ENCODE results near the gene PRKCH. TPM values are rescaled to one million over a fixed set of nuclear protein-coding genes. Genes with fewer than 3 reads are reported as not detected.

PRKCH gene
- total and polyA plus RNA-seq, 2 experiments from 2014 or later: 2.4 to 3.5 TPM

- DNase-seq: peak; percentile 35
- H3K9me3 ChIP-seq (ENCODE audit: low read depth): no peaks in the 10 kb centered on the region
- peak overlapping the region; percentile 17; the same call in 1 of the 2 replicates for H3K9ac ChIP-seq
- H3K27me3 ChIP-seq (replicated peaks; ENCODE audit: insufficient read depth): no peaks in the 10 kb centered on the region
- H3K9me2 ChIP-seq (ENCODE audit: insufficient read depth): no peaks in the 10 kb centered on the region
- peaks cover 75% of the 10 kb centered on the region for H3K79me2 ChIP-seq (ENCODE audit: insufficient read depth)
- H3F3A ChIP-seq (ENCODE audit: insufficient read depth): peaks cover 68% of the 10 kb centered on the region
- H3K27ac ChIP-seq: peak overlapping the region; percentile 81
- TF ChIP-seq EZH2phosphoT487 (IDR thresholded peaks at IDR 0.05; ENCODE audit: insufficient read depth, low read depth) (no peak), EZH2 (IDR thresholded peaks at IDR 0.05; ENCODE audit: insufficient read depth, poor library complexity, severe bottlenecking) (no peak)
- peak overlapping the region; percentile 10 for H3K4me2 ChIP-seq (ENCODE audit: unreplicated experiment)
- in situ Hi-C loops (cut with MboI): no loop called here
- H3K36me3 ChIP-seq (ENCODE audit: low read depth): no peaks in the 10 kb centered on the region
- H2AFZ ChIP-seq: peak overlapping the region; percentile 58
- peaks cover 78% of the 10 kb centered on the region for H3K4me1 ChIP-seq (ENCODE audit: insufficient read depth)
- H3K4me3 ChIP-seq: no peak overlapping the region
- WGBS, 2 experiments (ENCODE audit: low coverage in 1 of 2, low lambda C conversion rate in 2 of 2, missing lambda C conversion rate in 2 of 2): 40 to 43% methylated on average over 2 of the region's 2 CpGs
- no peaks in the 10 kb centered on the region for H4K20me1 ChIP-seq (ENCODE audit: insufficient read depth)
Measured at GRCh38 chr14:61577506-61577931, 256.1 kb downstream of the PRKCH start.

DNA sequence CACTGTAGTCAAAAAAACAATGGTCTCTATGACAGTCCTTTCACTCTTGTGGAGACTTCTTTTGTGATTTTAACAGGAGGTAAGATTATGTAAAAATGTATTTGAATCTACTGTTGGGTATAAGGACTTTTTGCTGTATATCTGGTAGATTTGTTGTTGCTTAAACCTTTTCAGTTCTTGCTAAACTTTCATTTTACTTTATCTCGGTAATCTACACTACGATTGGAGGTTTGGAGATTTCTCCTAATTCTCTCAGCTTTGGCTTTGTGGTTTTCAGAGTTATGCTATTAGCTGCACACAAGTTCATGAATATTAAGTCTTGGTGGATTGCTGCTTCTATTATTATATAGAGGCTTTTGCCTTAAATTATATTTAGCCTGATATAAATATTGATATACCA lies 257.4 kb downstream of the PRKCH start:
- H3K27me3 ChIP-seq (replicated peaks; ENCODE audit: insufficient read depth): no peaks in the 10 kb centered on the region
- H3K27ac ChIP-seq: 0 out of 2 replicates have a peak overlapping the region, but pooled peaks have one; percentile 81
- no peak overlapping the region for H3K9ac ChIP-seq
- H3K9me2 ChIP-seq (ENCODE audit: insufficient read depth): no peaks in the 10 kb centered on the region
- no peaks in the 10 kb centered on the region for H3K36me3 ChIP-seq (ENCODE audit: low read depth)
- no peaks in the 10 kb centered on the region for H4K20me1 ChIP-seq (ENCODE audit: insufficient read depth)
- no peak overlapping the region for H3K4me3 ChIP-seq
- peak overlapping the region; percentile 25 for H3K4me2 ChIP-seq (ENCODE audit: unreplicated experiment)
- DNase-seq: peak; percentile 17
- peaks cover 67% of the 10 kb centered on the region for H3F3A ChIP-seq (ENCODE audit: insufficient read depth)
- no peaks in the 10 kb centered on the region for H3K9me3 ChIP-seq (ENCODE audit: low read depth)
- H3K4me1 ChIP-seq (ENCODE audit: insufficient read depth): peaks cover 77% of the 10 kb centered on the region
- WGBS, 2 experiments (ENCODE audit: low coverage in 1 of 2, low lambda C conversion rate in 2 of 2, missing lambda C conversion rate in 2 of 2): 86 to 89% methylated on average over 2 of the region's 2 CpGs
- TF ChIP-seq EZH2phosphoT487 (IDR thresholded peaks at IDR 0.05; ENCODE audit: insufficient read depth, low read depth) (no peak), EZH2 (IDR thresholded peaks at IDR 0.05; ENCODE audit: insufficient read depth, poor library complexity, severe bottlenecking) (no peak)
- in situ Hi-C loops (cut with MboI): no loop called here
- peak overlapping the region; percentile 30; the same call in 1 of the 2 replicates for H2AFZ ChIP-seq
- H3K79me2 ChIP-seq (ENCODE audit: insufficient read depth): peaks cover 77% of the 10 kb centered on the region

DNA sequence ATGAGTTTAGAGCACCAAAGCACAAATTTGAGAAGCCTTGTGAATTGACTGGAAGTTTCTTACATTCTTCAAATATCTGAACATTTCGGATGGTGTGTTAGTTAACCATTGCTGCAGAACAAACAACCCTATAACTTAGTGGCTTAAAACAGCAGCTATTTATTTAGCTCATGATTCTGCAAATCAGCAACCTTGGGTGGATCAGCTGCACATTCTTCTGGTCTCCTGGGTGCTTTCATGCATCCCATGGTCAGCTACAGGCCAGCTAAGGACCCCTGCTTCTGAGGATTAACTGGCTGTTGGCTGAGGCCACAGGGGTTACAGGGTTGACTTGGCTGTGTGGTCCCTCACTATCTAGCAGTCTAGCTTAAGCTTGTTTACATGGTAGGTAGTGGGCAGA lies 260.0 kb downstream of the PRKCH start:
- H3K9me2 ChIP-seq (ENCODE audit: insufficient read depth): no peaks in the 10 kb centered on the region
- H3K27ac ChIP-seq: no peak overlapping the region
- WGBS, 2 experiments (ENCODE audit: low coverage in 1 of 2, low lambda C conversion rate in 2 of 2, missing lambda C conversion rate in 2 of 2): 83 to 100% methylated on average over 1 of the region's 1 CpG
- H3F3A ChIP-seq (ENCODE audit: insufficient read depth): peaks cover 67% of the 10 kb centered on the region
- TF ChIP-seq EZH2 (IDR thresholded peaks at IDR 0.05; ENCODE audit: insufficient read depth, poor library complexity, severe bottlenecking) (no peak), EZH2phosphoT487 (IDR thresholded peaks at IDR 0.05; ENCODE audit: insufficient read depth, low read depth) (no peak)
- DNase-seq: no peak
- H2AFZ ChIP-seq: no peak overlapping the region
- H3K4me3 ChIP-seq: no peak overlapping the region
- in situ Hi-C loops (cut with MboI): no loop called here
- no peaks in the 10 kb centered on the region for H3K36me3 ChIP-seq (ENCODE audit: low read depth)
- no peaks in the 10 kb centered on the region for H3K9me3 ChIP-seq (ENCODE audit: low read depth)
- no peak overlapping the region for H3K4me2 ChIP-seq (ENCODE audit: unreplicated experiment)
- H3K9ac ChIP-seq: no peak overlapping the region
- H3K27me3 ChIP-seq (replicated peaks; ENCODE audit: insufficient read depth): no peaks in the 10 kb centered on the region
- H3K79me2 ChIP-seq (ENCODE audit: insufficient read depth): peaks cover 72% of the 10 kb centered on the region
- peaks cover 77% of the 10 kb centered on the region for H3K4me1 ChIP-seq (ENCODE audit: insufficient read depth)
- no peaks in the 10 kb centered on the region for H4K20me1 ChIP-seq (ENCODE audit: insufficient read depth)

DNA sequence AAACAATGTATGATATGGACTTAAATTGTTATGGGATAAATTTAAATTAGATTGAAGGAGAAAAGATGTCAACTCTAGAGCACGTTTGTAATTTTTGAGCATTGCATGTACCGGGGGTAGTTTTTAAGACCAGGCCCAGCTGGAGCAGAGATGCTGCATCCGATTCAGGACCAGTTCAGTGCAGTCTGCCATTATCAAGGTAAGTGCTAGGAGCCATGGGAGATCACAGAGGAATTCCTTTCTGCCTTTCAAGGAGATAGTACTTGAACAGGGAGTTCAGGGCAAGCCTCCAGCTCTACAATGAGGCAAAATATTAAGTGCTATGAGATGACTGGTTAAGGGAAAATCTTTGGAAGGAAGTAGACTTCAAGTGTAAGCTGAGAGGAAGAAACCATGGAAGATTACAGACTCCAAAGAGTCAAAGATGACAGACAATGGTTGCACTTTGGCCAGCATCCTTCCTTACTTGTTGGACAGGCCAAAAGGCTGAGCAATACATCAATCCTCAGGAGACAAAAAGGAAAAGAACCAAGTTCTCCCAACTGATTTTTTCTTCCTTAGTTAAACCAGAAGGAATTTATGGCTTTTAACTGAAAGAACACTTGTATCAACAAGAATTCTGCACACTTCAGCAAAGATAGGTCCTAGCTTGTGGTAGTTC lies 260.7 kb downstream of the PRKCH start:
- Histone ChIP-seq H3K4me3 (no peak overlapping the region), H3K36me3 (ENCODE audit: low read depth) (no peaks in the 10 kb centered on the region), H3K4me1 (ENCODE audit: insufficient read depth) (peaks cover 76% of the 10 kb centered on the region), H3K79me2 (ENCODE audit: insufficient read depth) (peaks cover 68% of the 10 kb centered on the region), H3K27me3 (replicated peaks; ENCODE audit: insufficient read depth) (no peaks in the 10 kb centered on the region), H3K4me2 (ENCODE audit: unreplicated experiment) (peak overlapping the region; percentile 33), H3K27ac (peak overlapping the region; percentile 97), H3K9me2 (ENCODE audit: insufficient read depth) (no peaks in the 10 kb centered on the region), H3F3A (ENCODE audit: insufficient read depth) (peaks cover 65% of the 10 kb centered on the region), H3K9ac (no peak overlapping the region), H3K9me3 (ENCODE audit: low read depth) (no peaks in the 10 kb centered on the region), H2AFZ (peak overlapping the region; percentile 20), H4K20me1 (ENCODE audit: insufficient read depth) (no peaks in the 10 kb centered on the region)
- 84 to 85% methylated on average over 3 of the region's 3 CpGs for WGBS, 2 experiments (ENCODE audit: low coverage in 1 of 2, low lambda C conversion rate in 2 of 2, missing lambda C conversion rate in 2 of 2)
- peak; percentile 52 for DNase-seq
- TF ChIP-seq EZH2 (IDR thresholded peaks at IDR 0.05; ENCODE audit: insufficient read depth, poor library complexity, severe bottlenecking) (no peak), EZH2phosphoT487 (IDR thresholded peaks at IDR 0.05; ENCODE audit: insufficient read depth, low read depth) (no peak)
- in situ Hi-C loops (cut with MboI): no loop called here

Data from GM23248 (cell line).